Measurements from ENCODE around the gene ANKS1B.

Gene ANKS1B

GRCh38 chr12:99176871-99177270 is 807.9 kb downstream of the ANKS1B start:
- DNase-seq (ENCODE audit: low read depth): no peak

DNA sequence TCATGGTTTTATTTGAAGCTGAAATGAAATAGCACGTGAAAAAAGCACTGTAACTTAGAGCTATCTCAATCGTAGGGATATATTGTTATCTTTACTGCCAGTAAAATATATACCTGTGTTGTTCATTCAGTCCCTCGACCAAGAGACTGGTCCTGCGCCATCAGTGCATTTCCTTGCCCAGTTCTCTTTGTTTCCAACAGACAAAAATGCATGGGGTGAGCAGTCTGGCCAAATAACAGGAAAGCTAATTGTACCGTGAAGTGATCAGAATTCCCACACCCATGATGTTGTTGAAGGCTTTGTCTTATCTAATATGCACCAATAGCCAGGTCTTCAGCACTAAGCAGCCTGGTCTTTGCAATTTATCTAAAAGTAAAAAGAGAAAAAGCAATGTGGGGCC is 814.3 kb downstream of the ANKS1B start:
- no peak for DNase-seq (ENCODE audit: low read depth)

DNA sequence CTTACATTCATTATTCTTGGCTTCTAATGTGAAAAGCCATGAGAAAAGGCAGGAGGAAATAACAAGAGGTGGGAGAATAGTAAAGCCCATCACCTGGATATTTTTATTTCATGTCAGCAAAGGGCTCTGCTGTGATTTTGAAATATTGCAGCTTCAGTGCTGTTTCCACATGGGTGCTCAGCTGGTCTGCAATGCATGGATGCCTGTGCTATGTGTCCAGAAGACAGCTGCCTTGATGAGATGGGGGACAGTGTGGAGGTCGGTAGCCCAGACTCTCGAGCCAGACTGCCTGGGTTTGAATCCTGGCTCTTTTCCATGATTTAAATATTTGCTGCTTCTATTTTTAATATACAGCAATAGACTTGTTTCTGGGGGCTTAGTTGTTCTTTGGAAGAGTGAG is 814.7 kb downstream of the ANKS1B start:
- DNase-seq (ENCODE audit: low read depth): no peak

DNA sequence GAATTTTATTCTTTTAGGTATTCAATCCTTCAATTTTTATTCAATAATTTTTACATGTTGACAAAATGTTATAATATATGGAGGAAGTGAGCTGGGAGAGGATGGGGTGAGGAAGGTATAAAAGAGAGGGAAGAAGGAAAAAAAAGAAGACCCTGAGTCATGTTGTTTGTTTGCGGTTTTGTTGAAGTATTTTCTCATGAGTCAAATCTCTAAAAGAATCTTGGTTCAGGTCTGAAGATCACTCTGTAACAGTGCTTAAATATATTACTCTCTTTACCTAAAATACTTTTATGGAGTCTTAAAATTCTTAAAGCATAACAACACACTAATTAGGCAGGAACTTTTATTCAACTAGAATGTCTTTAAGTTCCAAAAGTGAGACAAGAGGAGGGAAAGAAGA is 826.8 kb downstream of the ANKS1B start:
- DNase-seq (ENCODE audit: low read depth): no peak

GRCh38 chr12:99154983-99155336 is 829.8 kb downstream of the ANKS1B start:
- no peak for DNase-seq (ENCODE audit: low read depth)

DNA sequence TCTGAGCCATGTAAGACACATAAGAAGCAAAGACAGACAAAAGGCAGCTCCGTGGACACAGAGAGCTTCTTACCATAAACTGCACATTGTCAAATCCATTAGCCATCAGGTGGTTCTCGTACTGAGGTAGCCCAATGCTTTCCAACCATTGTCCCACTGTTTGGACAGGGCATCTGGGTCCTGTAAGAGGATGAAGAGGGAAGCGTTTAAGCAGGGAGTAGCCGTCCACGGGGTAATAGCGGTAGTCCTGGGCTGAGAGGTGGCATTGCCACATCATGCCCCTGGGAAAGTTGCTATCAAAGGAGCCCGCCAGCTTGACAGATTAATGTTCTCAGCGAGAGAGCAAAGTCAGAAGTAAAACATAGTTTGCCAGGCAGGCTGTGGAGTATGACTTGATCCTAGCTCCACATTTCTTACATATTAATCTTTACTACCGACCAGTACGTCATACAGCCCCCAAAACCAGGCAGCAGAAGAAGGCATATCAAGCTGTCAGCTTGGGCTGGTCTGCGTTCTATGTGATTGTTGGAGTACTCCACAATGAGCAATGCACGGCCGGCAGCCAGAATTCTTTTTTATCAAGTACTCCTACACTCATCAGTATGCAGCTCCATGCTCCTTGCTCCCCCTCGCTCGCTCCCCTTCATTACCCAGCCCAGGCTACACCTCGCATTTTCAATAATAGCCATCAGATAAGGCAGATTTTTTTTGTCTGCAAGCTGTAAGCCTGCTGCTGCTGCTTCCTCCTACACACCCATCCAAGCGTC is 830.3 kb downstream of the ANKS1B start:
- no peak for DNase-seq (ENCODE audit: low read depth)

GRCh38 chr12:99153293-99153692 is 831.4 kb downstream of the ANKS1B start:
- no peak for DNase-seq (ENCODE audit: low read depth)

DNA sequence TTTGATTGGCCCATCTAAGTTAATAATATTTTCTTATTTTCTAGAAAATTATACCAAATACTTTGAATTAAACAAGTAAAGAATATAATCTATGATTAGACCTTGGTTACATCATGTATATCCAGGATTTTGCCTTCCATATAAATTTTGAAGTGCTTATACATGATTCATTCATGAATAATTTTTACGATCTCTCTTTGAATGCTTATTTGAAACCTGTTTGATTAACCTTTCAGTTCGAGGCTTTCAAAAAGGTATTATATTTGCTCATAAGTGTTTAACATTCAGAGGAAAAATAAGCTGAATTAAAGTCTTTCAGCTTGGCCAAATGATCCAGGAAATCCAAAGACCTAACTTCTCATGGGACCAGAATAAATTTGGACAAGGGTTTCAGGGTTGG is 832.4 kb downstream of the ANKS1B start:
- no peak for DNase-seq (ENCODE audit: low read depth)

DNA sequence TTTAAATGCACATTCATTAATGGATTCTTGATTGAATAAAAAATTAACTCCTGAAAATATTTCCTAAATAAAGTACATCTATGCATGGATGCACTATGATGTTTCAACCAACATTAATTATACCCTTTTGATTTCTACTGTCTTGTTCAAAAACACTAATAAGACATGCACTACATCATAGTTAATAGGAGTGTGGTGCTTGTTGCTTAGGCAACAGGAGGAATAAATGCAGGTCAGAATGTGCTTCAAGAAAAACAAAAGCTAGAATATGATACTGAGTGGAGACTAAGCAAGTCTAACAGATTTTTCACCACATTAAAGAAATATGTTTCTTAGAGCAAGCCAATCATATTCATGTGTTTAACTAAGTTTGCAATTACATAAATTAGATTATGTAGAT is 833.0 kb downstream of the ANKS1B start:
- no peak for DNase-seq (ENCODE audit: low read depth)

DNA sequence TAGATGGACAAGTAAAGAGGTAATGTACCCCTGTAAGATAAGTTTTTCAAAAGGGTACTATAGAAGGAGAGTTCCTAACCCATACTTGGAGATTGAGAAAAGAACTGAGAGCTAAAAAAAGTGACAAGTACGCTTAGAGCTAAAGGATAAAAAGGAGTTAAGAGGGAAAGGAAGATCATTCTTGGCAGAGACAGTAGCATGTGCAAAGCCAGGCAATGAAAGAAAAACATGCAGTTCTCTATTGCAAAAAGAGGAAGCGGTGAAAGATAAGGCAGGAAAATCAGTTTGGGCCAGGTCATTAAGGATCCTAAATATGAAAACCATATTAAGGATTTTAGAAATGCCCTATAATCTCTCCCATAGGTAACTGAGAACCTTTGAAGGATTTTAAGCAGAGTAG is 837.6 kb downstream of the ANKS1B start:
- DNase-seq (ENCODE audit: low read depth): no peak

- DNase-seq (ENCODE audit: low read depth): no peak
Measured at GRCh38 chr12:99146730-99147129, 838.0 kb downstream of the ANKS1B start.

GRCh38 chr12:99146185-99146584 is 838.6 kb downstream of the ANKS1B start:
- DNase-seq (ENCODE audit: low read depth): no peak

DNA sequence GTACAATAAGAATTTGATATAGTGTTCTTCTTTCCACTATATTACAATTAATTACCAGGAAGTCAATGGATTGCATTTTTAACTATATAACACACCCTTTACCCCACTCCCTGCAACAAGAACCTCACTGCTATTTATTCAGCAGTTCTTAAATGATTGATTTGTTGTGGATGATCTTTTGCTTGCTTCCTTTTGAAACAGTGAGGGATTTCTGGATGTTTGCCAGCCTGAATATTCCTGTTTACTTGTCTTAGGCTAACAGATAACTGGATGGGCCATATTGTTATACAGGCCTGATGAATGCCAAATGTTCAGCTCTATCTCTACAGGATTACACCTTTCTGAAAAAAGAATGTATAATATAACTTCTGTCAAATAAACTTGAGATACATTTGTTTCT is 842.1 kb downstream of the ANKS1B start:
- DNase-seq (ENCODE audit: low read depth): no peak

GRCh38 chr12:99140017-99140720 is 844.6 kb downstream of the ANKS1B start:
- DNase-seq (ENCODE audit: low read depth): no peak

DNA sequence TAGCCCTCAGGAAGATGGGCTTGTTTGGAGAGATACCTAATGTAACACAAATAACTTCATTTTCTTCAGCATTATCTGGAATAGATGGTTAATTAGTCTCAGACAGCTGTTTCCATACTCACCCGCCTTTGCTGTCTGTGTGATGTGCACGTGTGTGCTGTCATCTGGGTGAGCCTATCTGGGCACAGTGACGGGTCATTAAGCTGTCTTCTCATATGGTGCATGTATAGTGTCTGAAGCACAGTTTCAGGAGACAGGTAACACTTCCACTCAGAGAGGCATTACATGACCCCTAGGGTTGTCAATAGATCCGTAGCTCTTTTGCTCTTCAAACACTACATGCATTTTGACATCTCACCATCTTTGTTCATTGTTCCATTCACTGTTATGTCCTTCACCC is 846.3 kb downstream of the ANKS1B start:
- no peak for DNase-seq (ENCODE audit: low read depth)

- no peak for DNase-seq (ENCODE audit: low read depth)
Measured at GRCh38 chr12:99137124-99137855, 847.4 kb downstream of the ANKS1B start.

DNA sequence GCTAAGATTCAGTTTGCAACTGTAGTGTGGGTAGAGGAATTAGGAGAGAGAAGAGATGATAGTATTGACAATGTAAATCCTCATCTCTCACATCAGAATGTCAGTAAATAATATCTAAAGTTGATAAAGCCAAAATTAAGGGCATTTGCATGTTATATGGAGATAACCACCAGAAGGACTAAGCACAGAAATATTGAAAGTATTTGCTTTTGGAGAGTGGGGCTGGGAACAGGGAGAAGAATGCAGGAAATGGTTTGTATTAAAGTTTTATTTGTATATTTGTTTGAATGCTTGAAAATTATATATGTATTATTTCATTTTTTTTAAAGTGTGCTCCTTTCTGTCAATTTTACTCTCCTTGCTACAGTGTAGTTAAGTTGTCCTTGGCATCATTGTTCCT is 848.2 kb downstream of the ANKS1B start:
- no peak for DNase-seq (ENCODE audit: low read depth)

GRCh38 chr12:99135376-99135775 is 849.4 kb downstream of the ANKS1B start:
- no peak for DNase-seq (ENCODE audit: low read depth)

- no peak for DNase-seq (ENCODE audit: low read depth)
Measured at GRCh38 chr12:99133401-99133800, 851.3 kb downstream of the ANKS1B start.

DNA sequence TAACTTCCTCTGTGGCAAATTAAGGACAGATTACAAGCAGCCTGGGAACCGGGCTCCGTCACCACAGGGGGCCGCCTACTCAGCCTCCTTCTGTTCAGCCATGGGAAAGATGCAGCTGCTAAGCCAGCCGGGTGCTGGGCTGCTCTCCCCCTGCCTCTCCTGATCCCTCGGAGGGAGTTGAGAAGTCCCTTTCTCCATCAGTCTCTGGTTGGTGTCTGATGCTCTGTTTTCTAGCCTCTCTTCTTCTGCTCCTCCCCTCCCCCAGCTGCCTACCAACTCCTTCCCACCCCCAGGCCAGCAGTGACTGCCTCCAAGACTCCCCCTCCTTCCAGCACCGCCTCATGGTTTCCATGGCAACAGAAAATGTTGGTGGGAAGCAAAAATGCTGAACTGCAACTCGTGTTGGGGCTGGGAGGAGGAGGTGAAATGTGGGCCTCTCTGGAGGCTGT is 853.0 kb downstream of the ANKS1B start:
- DNase-seq (ENCODE audit: low read depth): no peak

DNA sequence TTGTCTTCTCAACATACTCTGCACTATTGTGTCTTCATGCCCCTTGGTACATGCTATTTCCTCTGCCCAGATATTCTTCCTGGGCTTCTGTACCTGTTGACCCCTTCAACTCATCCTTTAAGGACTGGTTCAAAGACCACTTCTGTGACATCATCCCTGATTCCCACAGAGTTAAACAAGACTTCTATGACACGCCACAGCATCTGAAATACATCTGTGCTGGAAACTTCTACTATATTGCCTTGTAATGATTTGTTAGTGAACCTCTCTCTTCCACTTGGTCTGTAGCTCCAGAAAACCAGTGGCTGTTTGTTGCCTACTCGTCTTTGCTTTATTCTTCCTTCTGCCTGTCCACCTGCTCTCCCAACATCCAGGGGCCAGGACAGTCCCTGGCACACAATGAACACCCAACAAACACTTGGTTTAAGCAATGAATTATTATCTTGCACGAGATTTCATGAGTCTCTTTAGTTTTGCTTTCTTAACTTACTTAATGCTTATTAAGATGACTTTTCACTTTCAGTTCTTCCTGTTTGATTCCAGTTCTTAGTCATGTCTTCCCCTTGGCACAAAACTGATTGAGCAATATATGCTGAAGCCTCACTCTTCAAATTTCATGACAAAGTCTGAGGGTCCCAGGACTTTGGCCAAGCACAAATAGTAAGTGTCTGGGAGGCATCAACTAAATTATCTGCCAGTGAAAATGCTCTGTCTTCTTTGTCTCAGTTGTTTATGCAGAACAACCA is 853.8 kb downstream of the ANKS1B start:
- no peak for DNase-seq (ENCODE audit: low read depth)

- DNase-seq (ENCODE audit: low read depth): no peak
Measured at GRCh38 chr12:99128246-99128802, 856.4 kb downstream of the ANKS1B start.
